Hematopoietic multipotent progenitor cell treated with erythropoietin and hydrocortisone succinate and interleukin-3 and kit ligand, for 6 days (in vitro differentiated cells): ENCODE results near the gene RAB27B.
"Not testable (repeated sequence)": the region's sequence is repeated elsewhere in the genome, so short reads cannot be mapped to it uniquely, and the experiment has no call there.

ENCODE experiments used
- DNase-seq: peaks from one replicate; pipeline ENCODE4 v3.0.0-alpha.2; 2015

RAB27B gene

GRCh38 chr18:54828281-54828881 is at the start of gene RAB27B:
Gene RAB27B (plus strand): TSS chr18:54828477. CDS start chr18:54877586, 49,109 bp downstream.
- peak; percentile 88 for DNase-seq

GRCh38 chr18:54780285-54780861 is 47.9 kb upstream of the RAB27B start:
- no peak for DNase-seq

- no peak for DNase-seq
Measured at GRCh38 chr18:54780970-54781369, 47.3 kb upstream of the RAB27B start.

GRCh38 chr18:54783139-54783538 is 45.1 kb upstream of the RAB27B start:
- no peak for DNase-seq

- no peak for DNase-seq
Measured at GRCh38 chr18:54786206-54786605, 42.1 kb upstream of the RAB27B start.

GRCh38 chr18:54787121-54787520 is 41.2 kb upstream of the RAB27B start:
- no peak for DNase-seq

- DNase-seq: no peak
Measured at GRCh38 chr18:54787616-54788015, 40.7 kb upstream of the RAB27B start.

- DNase-seq: no peak
Measured at GRCh38 chr18:54790109-54790508, 38.2 kb upstream of the RAB27B start.

GRCh38 chr18:54791657-54792056 is 36.6 kb upstream of the RAB27B start:
- DNase-seq: no peak

GRCh38 chr18:54792079-54792478 is 36.2 kb upstream of the RAB27B start:
- DNase-seq: no peak

GRCh38 chr18:54794823-54795222 is 33.5 kb upstream of the RAB27B start:
- DNase-seq: no peak

- no peak for DNase-seq
Measured at GRCh38 chr18:54798186-54798585, 30.1 kb upstream of the RAB27B start.

- DNase-seq: no peak
Measured at GRCh38 chr18:54801374-54801773, 26.9 kb upstream of the RAB27B start.

GRCh38 chr18:54802178-54802577 is 26.1 kb upstream of the RAB27B start:
- DNase-seq: no peak

- no peak for DNase-seq
Measured at GRCh38 chr18:54802686-54803395, 25.4 kb upstream of the RAB27B start.

- DNase-seq: peak; percentile 91
Measured at GRCh38 chr18:54805571-54806334, 22.5 kb upstream of the RAB27B start.

- DNase-seq: peak; percentile 42
Measured at GRCh38 chr18:54806526-54806925, 21.8 kb upstream of the RAB27B start.

GRCh38 chr18:54807303-54807702 is 21.0 kb upstream of the RAB27B start:
- no peak for DNase-seq

GRCh38 chr18:54810662-54811061 is 17.6 kb upstream of the RAB27B start:
- not testable (repeated sequence) for DNase-seq

GRCh38 chr18:54812885-54813284 is 15.4 kb upstream of the RAB27B start:
- peak; percentile 41 for DNase-seq

GRCh38 chr18:54813305-54813704 is 15.0 kb upstream of the RAB27B start:
- no peak for DNase-seq

- no peak for DNase-seq
Measured at GRCh38 chr18:54813977-54814565, 14.2 kb upstream of the RAB27B start.

- no peak for DNase-seq
Measured at GRCh38 chr18:54815086-54815485, 13.2 kb upstream of the RAB27B start.
